ENCODE measurements around the gene HIP1R. TPM values are rescaled to one million over a fixed set of nuclear protein-coding genes. Genes with fewer than 3 reads are reported as not detected.

Gene HIP1R
- total RNA-seq, 1 experiment from 2014 or later: 33.1 TPM

GRCh38 chr12:122884860-122885259 is 49.6 kb downstream of the HIP1R start:
- Histone ChIP-seq H3K79me2 (ENCODE audit: low read depth) (peaks cover 91% of the 10 kb centered on the region), H3K9me2 (ENCODE audit: insufficient read depth) (no peaks in the 10 kb centered on the region), H3K4me3 (no peak overlapping the region), H4K20me1 (ENCODE audit: insufficient read depth) (peaks cover 33% of the 10 kb centered on the region; the same call in 1 of the 2 replicates), H3K27ac (peak overlapping the region; percentile 38; the same call in 1 of the 2 replicates), H3K4me1 (replicated peaks; ENCODE audit: insufficient read depth) (peaks cover 51% of the 10 kb centered on the region), H3K4me2 (no peak overlapping the region), H2AFZ (no peak overlapping the region), H3K9me3 (ENCODE audit: insufficient read depth, low read depth) (no peaks in the 10 kb centered on the region), H3K27me3 (ENCODE audit: insufficient read depth, low read depth) (no peaks in the 10 kb centered on the region), H3F3A (ENCODE audit: insufficient read depth, low read depth) (peaks cover 35% of the 10 kb centered on the region), H3K36me3 (ENCODE audit: low read depth) (peaks cover 7% of the 10 kb centered on the region; the same call in 1 of the 2 replicates)
- TF ChIP-seq EZH2 (IDR thresholded peaks at IDR 0.05; ENCODE audit: low read depth): no peak
- TF ChIP-seq, protein P1, sequence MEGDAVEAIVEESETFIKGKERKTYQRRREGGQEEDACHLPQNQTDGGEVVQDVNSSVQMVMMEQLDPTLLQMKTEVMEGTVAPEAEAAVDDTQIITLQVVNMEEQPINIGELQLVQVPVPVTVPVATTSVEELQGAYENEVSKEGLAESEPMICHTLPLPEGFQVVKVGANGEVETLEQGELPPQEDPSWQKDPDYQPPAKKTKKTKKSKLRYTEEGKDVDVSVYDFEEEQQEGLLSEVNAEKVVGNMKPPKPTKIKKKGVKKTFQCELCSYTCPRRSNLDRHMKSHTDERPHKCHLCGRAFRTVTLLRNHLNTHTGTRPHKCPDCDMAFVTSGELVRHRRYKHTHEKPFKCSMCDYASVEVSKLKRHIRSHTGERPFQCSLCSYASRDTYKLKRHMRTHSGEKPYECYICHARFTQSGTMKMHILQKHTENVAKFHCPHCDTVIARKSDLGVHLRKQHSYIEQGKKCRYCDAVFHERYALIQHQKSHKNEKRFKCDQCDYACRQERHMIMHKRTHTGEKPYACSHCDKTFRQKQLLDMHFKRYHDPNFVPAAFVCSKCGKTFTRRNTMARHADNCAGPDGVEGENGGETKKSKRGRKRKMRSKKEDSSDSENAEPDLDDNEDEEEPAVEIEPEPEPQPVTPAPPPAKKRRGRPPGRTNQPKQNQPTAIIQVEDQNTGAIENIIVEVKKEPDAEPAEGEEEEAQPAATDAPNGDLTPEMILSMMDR (conservative IDR thresholded peaks at IDR 0.05): no peak
- ChIA-PET CTCF (no interaction called here), POLR2A (ENCODE audit: unreplicated experiment) (no interaction called here)
- no TSS peak for BruUV-seq (replicated peaks)
- no peak for DNase-seq
- intact Hi-C loops (cut with micrococcal nuclease; ENCODE audit: unreplicated experiment): no loop called here

GRCh38 chr12:122886161-122886560 is 50.9 kb downstream of the HIP1R start:
- Histone ChIP-seq H3K36me3 (ENCODE audit: low read depth) (no peaks in the 10 kb centered on the region), H3K27ac (peak overlapping the region; percentile 97), H3K4me1 (replicated peaks; ENCODE audit: insufficient read depth) (peaks cover 64% of the 10 kb centered on the region), H3K4me3 (no peak overlapping the region; the same call in 1 of the 2 replicates), H3F3A (ENCODE audit: insufficient read depth, low read depth) (peaks cover 48% of the 10 kb centered on the region), H4K20me1 (ENCODE audit: insufficient read depth) (peaks cover 22% of the 10 kb centered on the region; the same call in 1 of the 2 replicates), H3K27me3 (ENCODE audit: insufficient read depth, low read depth) (no peaks in the 10 kb centered on the region), H3K4me2 (peak overlapping the region; percentile 85), H3K9me2 (ENCODE audit: insufficient read depth) (no peaks in the 10 kb centered on the region), H3K9me3 (ENCODE audit: insufficient read depth, low read depth) (no peaks in the 10 kb centered on the region), H2AFZ (no peak overlapping the region), H3K79me2 (ENCODE audit: low read depth) (peaks cover 91% of the 10 kb centered on the region)
- peak in 1 of 2 experiments; percentile 24 for DNase-seq
- TF ChIP-seq, protein P1 (conservative IDR thresholded peaks at IDR 0.05): no peak
- no peak for TF ChIP-seq EZH2 (IDR thresholded peaks at IDR 0.05; ENCODE audit: low read depth)
- no TSS peak for BruUV-seq (replicated peaks)
- POLR2A ChIA-PET (ENCODE audit: unreplicated experiment): no interaction called here
- CTCF ChIA-PET: no interaction called here
- intact Hi-C loops (cut with micrococcal nuclease; ENCODE audit: unreplicated experiment): no loop called here

- H3K79me2 ChIP-seq (ENCODE audit: low read depth): peaks cover 91% of the 10 kb centered on the region
- no peaks in the 10 kb centered on the region for H3K27me3 ChIP-seq (ENCODE audit: insufficient read depth, low read depth)
- no peak overlapping the region for H2AFZ ChIP-seq
- TF ChIP-seq, protein P1 (conservative IDR thresholded peaks at IDR 0.05): no peak
- no peak for TF ChIP-seq EZH2 (IDR thresholded peaks at IDR 0.05; ENCODE audit: low read depth)
- H3K9me2 ChIP-seq (ENCODE audit: insufficient read depth): no peaks in the 10 kb centered on the region
- ChIA-PET POLR2A (ENCODE audit: unreplicated experiment) (no interaction called here), CTCF (interaction anchor here (0.8 kb wide), 1 partner anchor 57 kb away, joined by 3 read pairs; no protein-coding TSS in a partner anchor)
- H3K4me1 ChIP-seq (replicated peaks; ENCODE audit: insufficient read depth): peaks cover 74% of the 10 kb centered on the region
- H3K4me3 ChIP-seq: peak overlapping the region; percentile 48; the same call in 1 of the 2 replicates
- H3K4me2 ChIP-seq: peak overlapping the region; percentile 85
- no TSS peak for BruUV-seq (replicated peaks)
- H3K9me3 ChIP-seq (ENCODE audit: insufficient read depth, low read depth): no peaks in the 10 kb centered on the region
- peak overlapping the region; percentile 97 for H3K27ac ChIP-seq
- H3F3A ChIP-seq (ENCODE audit: insufficient read depth, low read depth): peaks cover 57% of the 10 kb centered on the region
- H4K20me1 ChIP-seq (ENCODE audit: insufficient read depth): peaks cover 17% of the 10 kb centered on the region; the same call in 1 of the 2 replicates
- H3K36me3 ChIP-seq (ENCODE audit: low read depth): no peaks in the 10 kb centered on the region
- peak; percentile 66 to 91 for DNase-seq
- intact Hi-C loops (cut with micrococcal nuclease; ENCODE audit: unreplicated experiment): loop anchor here (1.0 kb wide), 1 partner anchor 15 kb away; no protein-coding TSS in a partner anchor
These were observed 51.9 kb downstream of the HIP1R start for GRCh38 chr12:122886851-122887818.

Data from PC-9 (cell line).